Measurements from ENCODE around the gene FKRP.

The FKRP gene, protein sequence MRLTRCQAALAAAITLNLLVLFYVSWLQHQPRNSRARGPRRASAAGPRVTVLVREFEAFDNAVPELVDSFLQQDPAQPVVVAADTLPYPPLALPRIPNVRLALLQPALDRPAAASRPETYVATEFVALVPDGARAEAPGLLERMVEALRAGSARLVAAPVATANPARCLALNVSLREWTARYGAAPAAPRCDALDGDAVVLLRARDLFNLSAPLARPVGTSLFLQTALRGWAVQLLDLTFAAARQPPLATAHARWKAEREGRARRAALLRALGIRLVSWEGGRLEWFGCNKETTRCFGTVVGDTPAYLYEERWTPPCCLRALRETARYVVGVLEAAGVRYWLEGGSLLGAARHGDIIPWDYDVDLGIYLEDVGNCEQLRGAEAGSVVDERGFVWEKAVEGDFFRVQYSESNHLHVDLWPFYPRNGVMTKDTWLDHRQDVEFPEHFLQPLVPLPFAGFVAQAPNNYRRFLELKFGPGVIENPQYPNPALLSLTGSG

DNA sequence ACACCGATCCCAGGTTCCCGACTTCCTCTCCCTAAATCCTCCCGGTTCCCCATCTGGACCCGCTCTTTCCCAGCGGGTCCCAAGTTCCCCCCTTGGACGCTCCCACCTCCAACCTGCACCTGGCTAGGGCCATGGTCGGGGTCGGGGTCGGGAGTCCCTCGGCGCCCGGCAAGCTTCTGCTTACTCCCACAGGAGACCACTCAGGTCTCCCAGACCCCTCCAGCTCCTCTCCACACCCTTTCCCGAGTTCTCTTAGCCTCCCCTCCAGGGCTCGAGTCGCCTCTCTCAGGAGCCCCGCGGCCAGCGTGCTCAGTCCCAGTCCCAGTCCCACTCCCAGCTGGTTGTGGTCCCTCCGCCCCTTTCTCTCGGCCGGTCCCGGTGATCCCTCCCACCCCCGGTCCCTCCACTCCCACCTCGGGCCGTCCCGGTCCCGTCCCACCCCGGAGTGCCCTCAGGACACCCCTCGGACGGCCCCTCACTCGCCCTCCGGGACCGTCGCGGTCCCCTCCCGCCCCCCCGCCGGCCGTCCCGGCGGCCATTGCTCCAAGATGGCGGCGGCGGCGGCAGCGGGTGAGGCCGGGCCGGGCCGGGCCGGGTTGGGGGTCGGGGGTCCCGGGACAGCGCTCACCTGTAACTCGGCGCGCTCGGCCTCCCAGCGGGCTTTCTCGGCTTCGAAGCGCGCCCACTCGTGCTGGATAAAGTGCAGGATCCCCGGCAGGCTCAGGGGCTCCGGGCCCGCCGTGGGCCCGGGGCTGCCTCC is at the start of gene FKRP:
Gene FKRP, plus strand, starts transcription at position 537 of the 760 bp plus-strand sequence. CDS start 9,394 bp downstream, outside the sequence.
- peak within 1 kb of the TSS; percentile 97 for H3K4me3 ChIP-seq (ENCODE audit: low read depth, low read length)
- TF ChIP-seq, protein P1, sequence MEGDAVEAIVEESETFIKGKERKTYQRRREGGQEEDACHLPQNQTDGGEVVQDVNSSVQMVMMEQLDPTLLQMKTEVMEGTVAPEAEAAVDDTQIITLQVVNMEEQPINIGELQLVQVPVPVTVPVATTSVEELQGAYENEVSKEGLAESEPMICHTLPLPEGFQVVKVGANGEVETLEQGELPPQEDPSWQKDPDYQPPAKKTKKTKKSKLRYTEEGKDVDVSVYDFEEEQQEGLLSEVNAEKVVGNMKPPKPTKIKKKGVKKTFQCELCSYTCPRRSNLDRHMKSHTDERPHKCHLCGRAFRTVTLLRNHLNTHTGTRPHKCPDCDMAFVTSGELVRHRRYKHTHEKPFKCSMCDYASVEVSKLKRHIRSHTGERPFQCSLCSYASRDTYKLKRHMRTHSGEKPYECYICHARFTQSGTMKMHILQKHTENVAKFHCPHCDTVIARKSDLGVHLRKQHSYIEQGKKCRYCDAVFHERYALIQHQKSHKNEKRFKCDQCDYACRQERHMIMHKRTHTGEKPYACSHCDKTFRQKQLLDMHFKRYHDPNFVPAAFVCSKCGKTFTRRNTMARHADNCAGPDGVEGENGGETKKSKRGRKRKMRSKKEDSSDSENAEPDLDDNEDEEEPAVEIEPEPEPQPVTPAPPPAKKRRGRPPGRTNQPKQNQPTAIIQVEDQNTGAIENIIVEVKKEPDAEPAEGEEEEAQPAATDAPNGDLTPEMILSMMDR (IDR thresholded peaks at IDR 0.05; ENCODE audit: low read depth, low read length, missing control alignments), result no peak
- no peak for DNase-seq (ENCODE audit: low read depth)

DNA sequence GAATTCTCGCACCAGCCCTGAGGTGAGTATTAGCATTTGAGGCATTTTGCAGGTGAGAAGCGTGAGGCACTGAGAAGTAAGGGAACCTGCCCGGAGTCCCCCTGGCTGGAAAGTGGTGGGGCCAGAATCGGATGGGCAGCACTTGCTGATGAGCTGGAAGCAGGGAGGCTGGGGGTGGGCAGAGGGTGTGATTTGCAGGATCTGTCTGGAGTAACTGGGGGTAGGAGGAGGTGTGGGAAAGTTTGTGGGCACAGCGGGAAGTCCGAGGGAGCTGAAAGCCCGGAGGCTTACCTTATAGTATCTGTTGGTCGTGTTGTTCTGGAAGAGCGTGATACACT is 49.0 kb upstream of the FKRP start:
- no peak overlapping the region for H3K4me3 ChIP-seq (ENCODE audit: low read depth, low read length)
- DNase-seq (ENCODE audit: low read depth), result no peak
- TF ChIP-seq, protein P1 (IDR thresholded peaks at IDR 0.05; ENCODE audit: low read depth, low read length, missing control alignments), result no peak

DNA sequence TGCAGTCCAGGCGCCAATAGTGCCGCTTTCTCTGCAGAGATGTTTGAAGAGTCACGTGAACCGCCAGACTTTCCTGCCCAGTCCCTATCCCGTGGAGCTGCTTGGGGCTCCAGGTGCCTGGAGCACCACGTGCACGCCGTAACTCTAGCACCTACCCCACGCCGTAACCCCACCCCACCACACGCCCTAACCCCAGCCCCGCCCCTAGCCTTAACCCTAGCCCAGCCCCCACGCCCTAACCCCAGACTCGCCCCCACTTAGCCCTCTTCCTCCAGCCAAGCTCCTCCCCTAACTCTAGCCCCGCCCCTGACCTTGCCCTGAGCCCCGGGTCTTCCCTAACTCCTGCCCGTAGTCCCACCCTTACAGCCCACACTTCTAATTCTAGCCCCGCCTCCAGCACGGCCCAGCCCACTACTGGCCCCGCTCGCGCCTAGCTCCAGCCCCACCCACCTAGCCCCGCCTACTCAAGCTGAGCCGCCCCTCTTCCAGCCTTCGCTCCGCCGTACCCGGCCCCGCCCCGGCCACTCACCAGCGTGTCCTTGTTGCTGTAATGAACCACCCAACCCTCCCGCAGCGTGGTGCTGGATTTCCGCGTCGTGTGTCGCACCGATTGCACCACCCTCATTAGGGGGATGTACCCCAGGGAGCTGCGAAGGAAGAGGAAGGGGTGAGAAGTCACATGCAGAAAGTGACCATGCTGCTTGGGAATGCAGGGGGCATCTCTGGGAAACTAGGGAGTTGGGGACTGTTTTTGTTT is 48.5 kb upstream of the FKRP start:
- TF ChIP-seq, protein P1 (IDR thresholded peaks at IDR 0.05; ENCODE audit: low read depth, low read length, missing control alignments), result no peak
- H3K4me3 ChIP-seq (ENCODE audit: low read depth, low read length), result no peak overlapping the region
- DNase-seq (ENCODE audit: low read depth), result no peak

DNA sequence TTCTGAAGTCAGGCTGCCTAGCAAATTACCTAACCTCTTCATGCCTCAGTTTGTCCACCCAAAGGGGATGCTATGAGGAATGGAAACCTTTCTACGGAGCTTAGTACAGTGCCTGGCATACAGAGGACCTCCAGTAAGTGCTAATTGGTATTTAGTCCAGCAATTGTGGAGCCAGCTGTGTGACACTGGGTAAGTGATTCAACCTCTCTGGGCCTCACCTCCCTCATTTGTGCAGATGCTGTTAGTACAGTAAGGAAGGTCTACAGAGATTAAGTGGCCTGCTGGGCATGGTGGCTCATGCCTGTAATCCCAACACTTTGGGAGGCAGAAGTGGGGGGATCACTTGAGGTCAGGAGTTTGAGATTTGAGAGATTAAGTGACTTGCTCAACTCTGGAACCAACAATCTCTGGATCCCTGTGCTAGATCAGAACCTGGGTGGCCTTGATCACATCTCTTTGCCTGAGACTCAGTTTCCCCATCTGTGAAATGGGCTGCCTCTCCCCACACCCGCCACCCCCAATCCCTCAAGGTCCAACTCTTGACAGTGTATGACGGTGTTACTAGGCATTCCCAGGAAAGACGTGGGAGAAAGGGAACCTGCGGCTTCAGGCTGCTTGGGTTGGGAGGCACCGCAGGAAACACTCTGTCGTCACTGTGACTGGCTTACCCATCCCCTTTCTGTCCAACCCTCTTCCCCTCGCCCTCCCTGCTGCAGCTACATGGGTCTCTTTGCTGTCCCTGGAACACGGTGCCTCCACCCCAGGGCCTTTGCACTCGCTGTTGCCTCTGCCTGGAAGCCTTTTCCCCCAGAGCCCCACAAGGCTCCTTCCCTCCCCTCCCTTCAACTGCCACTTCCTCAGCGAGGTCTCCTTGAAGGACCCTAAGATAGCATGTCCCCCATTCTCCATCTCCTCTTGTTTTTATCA is 47.2 kb upstream of the FKRP start:
- no peak overlapping the region for H3K4me3 ChIP-seq (ENCODE audit: low read depth, low read length)
- TF ChIP-seq, protein P1 (IDR thresholded peaks at IDR 0.05; ENCODE audit: low read depth, low read length, missing control alignments), result no peak
- DNase-seq (ENCODE audit: low read depth), result no peak

DNA sequence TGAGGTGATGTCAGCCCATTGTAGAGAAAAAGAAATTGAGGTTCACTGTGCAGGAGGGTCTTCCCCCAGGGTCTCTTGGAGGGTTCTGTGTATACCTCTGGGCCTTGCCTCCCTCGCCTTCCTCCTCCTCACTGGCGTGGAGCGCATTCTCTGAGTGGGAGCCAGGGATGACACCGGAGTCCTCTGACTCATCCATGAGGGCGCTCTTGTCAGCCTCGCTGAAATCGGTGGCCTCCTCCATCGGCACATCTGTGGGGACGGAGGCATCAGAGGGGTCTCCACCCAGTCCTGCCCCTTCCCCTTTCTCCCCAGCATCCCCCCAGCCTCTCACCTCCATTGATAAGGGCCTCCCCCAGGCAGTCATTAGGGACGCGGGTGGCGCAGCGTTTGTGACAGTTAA is 45.2 kb upstream of the FKRP start:
- TF ChIP-seq, protein P1 (IDR thresholded peaks at IDR 0.05; ENCODE audit: low read depth, low read length, missing control alignments), result no peak
- no peak for DNase-seq (ENCODE audit: low read depth)
- no peak overlapping the region for H3K4me3 ChIP-seq (ENCODE audit: low read depth, low read length)

Data from GM12864 (cell line).